HG02885 (cell line): ENCODE data around the gene CUL2.
"Not testable (repeated sequence)": the region's sequence is repeated elsewhere in the genome, so short reads cannot be mapped to it uniquely, and the experiment has no call there.

ENCODE experiments used
- ATAC-seq: cut with Tn5 transposase; IDR thresholded peaks from one replicate; pipeline ENCODE4 v1.9.1; 2021; ENCODE audit warnings: mild to moderate bottlenecking; ENCODE audit not compliant: unreplicated experiment, poor library complexity

Gene CUL2

DNA sequence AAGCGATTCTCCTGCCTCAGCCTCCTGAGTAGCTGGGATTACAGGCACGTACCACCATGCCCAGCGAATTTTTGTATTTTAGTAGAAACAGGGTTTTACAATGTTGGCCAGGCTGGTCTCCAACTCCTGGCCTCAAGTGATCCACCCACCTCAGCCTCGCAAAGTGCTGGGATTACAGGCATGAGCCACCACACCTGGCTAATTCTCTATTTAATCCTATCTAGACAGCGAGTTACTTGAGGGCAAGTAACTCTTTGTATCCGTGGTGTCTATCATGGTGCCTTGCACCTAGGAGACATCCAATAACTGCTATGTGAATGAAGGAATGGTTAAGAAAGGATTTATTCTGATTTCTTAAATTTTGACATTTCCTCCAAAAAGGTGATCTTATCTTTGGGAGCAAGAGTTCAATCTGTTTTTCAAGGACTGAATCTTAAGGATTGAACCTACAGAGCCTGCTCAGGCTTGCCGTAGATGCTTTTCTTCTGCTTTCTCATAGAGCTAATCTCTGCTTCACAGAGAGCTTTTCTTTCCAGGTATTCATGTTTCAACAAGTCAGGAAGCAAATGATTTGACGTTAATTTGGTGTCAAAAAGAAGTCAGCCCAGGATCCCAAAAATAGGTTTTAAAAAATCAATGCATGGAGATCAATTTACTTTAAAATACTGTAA lies 101.6 kb downstream of the CUL2 start:
- no peak for ATAC-seq

DNA sequence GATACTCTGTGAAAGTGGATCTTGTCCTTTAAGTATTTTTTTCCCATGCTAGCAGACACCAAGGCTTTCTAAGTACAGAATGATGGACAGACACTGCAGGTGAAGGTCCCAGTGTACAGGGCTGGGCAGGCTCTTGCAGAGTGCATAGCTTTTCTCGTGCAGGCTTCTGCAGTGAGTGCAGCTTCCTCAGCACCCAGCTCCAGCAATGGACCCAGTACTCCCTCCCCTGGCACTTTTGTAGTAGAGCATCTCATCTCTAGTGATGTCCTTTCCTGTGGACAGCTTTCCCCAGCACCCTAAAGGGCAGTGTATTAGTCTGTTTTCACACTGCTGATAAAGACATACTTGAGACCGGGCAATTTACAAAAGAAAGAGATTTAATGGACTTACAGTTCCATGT lies 104.3 kb downstream of the CUL2 start:
- ATAC-seq = no peak

DNA sequence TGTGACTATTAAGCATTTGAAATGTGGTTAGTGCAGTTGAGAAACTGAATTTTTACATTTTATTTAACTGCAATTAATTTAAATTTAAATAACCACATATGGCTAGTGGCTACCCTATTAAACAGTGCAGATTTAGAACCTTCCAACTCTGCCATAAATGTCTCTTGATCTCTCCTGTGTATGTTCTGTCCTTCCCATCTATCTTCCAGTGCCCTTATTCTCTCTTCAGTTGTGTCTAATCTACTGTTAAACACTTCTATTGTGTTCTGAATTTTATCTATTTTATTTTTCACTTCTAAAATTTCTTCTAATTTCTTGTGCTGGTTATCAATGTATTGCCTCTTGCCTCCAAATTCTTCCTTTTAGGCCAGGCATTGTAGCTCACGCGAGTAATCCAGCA lies 105.0 kb downstream of the CUL2 start:
- no peak for ATAC-seq

- no peak for ATAC-seq
These were observed 108.3 kb downstream of the CUL2 start for GRCh38 chr10:34981844-34982243.

DNA sequence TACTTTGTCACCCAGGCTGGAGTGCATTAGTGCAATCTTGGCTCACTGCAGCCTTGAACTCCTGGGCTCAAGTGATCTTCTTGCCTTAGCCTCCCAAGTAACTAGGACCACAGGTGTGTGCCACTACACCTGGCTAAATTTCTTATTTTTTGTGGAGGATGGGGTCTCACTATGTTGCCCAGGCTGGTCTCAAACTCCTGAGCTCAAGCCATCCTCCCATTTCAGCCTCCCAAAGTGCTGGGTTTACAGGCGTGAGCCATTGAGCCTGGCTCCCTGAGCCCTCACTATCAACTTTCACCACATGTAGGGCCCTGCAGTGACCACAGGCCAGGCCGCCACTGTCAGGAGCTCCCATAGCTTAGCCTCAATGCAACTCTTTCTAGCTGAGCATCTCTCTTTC lies 110.2 kb downstream of the CUL2 start:
- ATAC-seq = no peak

GRCh38 chr10:34978080-34978479 lies 112.1 kb downstream of the CUL2 start:
- ATAC-seq = no peak

- ATAC-seq = not testable (repeated sequence)
These were observed 113.7 kb downstream of the CUL2 start for GRCh38 chr10:34976380-34976910.

DNA sequence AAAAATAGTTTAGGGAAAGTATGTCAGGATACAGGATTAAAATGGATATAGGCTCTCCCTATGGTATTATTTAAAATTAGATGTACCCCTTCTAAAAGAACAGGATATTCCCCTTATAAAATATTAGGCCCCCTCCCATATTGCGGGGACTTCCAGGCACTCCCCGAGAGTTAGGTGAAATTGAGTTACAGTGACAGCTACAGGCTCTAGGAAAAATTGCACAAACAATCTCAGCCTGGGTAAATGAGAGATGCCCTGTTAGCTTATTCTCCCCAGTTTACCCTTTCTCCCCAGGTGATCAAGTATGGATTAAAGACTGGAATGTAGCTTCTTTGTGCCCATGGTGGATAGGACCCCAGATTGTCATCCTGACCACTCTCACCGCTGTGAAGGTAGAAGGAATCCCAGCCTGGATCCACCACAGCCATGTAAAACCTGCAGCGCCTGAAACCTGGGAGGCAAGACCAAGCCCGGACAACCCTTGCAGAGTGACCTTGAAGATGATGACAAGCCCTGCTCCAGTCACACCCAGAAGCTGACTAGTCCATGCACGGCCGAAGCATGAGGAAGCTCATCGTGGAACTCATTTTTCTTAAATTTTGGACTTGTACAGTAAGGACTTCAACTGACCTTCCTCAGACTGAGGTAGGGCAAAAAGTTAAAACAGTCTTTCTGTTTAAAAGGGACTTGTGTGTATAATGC lies 115.6 kb downstream of the CUL2 start:
- ATAC-seq = not testable (repeated sequence)

GRCh38 chr10:34973757-34974156 lies 116.4 kb downstream of the CUL2 start:
- not testable (repeated sequence) for ATAC-seq

DNA sequence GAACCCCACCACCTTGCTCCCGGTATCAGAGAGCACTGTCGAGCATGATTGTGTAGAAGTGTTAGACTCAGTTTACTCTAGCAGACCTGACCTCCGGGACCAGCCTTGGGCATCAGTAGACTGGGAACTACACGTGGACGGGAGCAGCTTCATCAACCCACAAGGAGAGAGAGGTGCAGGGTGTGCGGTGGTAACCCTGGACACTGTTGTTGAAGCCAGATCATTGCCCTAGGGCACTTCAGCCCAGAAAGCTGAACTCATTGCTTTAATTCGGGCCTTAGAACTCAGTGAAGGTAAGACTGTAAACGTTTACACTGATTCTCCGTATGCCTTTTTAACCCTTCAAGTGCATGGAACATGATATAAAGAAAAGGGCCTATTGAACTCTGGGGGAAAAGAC lies 117.0 kb downstream of the CUL2 start:
- not testable (repeated sequence) for ATAC-seq

- ATAC-seq = not testable (repeated sequence)
These were observed 117.5 kb downstream of the CUL2 start for GRCh38 chr10:34972591-34972990.

GRCh38 chr10:34971606-34972334 lies 118.4 kb downstream of the CUL2 start:
- not testable (repeated sequence) for ATAC-seq

DNA sequence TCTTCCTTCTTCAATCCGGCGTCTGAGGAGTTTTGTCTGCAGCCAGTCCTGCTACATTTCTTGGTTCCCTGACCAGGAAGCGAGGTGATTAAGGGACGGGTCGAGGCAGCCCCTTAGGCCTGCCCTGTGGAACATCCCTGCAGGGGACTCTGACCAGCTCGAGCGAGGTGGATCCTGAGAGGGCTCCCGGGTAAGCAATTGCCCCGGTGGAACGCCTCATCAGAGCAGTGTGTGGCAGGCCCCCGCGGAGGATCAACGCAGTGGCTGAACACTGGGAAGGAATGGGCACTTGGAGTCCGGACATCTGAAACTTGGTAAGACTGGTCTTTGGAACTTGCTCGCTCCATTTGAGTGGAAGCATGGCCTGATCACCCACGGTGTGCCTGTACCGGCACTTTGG lies 121.0 kb downstream of the CUL2 start:
- ATAC-seq = no peak

- ATAC-seq = no peak
These were observed 122.7 kb downstream of the CUL2 start for GRCh38 chr10:34967335-34967880.

- no peak for ATAC-seq
These were observed 123.7 kb downstream of the CUL2 start for GRCh38 chr10:34966451-34966850.

- ATAC-seq = no peak
These were observed 124.1 kb downstream of the CUL2 start for GRCh38 chr10:34966040-34966439.

DNA sequence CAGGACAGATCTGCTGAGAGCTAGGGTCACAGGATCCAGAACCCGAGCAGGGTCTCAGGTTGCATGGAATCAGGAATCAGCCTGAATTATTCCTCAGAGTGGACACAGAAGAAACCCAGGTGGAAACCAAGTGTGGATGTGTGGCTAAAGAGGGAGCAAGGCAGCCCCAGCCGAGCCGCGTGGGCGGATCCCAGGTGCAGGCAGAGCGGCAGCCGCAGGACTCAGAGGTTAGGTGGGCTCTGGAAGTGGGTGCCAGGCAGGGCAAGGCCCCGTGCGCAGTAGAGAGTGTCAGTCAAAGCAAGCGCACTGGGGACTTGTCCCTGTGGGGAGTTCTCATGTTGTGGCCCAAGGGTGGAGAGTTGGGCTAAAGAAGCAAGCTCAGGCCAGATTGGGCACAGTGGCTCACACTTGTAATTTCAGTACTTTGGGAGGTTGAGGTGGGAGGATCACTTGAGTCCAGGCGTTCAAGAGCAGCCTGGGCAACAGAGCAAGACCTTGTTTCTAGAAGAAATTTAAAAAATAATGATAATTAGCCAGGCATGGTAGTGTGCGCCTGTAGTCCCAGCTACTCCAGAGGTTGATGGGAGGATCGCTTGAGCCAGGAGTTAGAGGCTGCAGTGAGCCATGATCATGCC lies 125.9 kb downstream of the CUL2 start:
- no peak for ATAC-seq

DNA sequence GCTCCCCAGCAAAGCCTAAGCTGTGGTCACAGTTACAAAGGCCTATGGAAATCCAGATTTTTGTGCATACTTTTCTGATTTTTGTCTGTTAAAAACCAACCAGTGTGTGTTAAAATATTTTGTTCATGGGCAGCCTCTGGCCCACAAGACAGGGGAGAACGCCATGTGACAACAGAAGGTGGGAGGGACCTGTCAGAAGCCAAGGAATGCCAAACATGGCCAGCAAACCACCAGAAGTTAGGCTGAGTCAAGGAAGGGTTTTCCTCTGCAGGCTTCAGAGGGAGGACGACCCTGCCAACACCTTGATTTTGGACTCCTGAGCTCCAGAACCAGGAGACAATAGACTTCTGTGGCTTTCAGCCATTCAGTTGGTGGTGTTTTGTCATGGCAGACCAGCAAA lies 127.3 kb downstream of the CUL2 start:
- no peak for ATAC-seq

- ATAC-seq = no peak
These were observed 129.2 kb downstream of the CUL2 start for GRCh38 chr10:34960983-34961382.

- ATAC-seq = no peak
These were observed 130.4 kb downstream of the CUL2 start for GRCh38 chr10:34959786-34960185.
